Measurements from ENCODE around the gene IMMP2L.

IMMP2L gene

DNA sequence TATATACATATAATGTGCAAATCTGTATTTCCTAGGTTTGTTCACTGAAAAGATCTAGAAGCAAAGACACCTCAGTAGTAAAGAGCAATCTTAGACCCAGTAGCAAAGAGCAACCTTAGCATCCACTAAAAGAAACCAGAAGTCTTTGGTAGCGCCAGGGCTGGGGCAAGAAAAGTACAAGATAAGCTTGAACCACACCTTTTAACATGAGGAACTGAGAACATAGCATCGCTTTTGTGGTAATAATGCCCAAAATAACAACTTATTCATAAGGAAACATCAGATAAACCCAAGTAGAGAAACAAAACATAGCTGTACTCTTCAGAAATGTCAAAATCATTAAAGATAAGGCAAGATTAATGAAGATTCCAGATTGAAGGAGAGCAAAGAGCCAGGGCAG is 173.4 kb downstream of the IMMP2L start:
- DNase-seq: no peak

GRCh38 chr7:111388016-111388415 is 174.3 kb downstream of the IMMP2L start:
- no peak for DNase-seq

- no peak for DNase-seq
Observed at GRCh38 chr7:111384065-111384891, 178.0 kb downstream of the IMMP2L start.

GRCh38 chr7:111383133-111383532 is 179.2 kb downstream of the IMMP2L start:
- DNase-seq: no peak

DNA sequence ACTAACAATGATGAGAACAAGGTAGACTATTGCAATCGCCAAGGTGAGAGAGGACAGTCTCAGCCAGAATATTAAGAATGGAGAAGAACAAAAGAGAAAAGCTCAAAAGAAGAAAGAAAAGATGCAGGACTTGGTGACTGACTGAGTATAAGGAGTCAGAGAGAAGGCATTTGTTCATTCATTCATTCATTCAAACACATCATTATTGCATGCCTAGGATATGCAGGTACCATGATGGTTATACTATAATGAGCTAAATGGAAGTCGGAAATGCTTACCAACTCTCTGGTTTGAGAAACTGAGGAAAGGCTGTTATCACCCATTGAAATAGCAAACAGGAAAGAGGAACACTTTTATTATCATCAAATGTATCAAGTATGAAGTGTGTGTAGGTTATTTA is 180.7 kb downstream of the IMMP2L start:
- DNase-seq: no peak

DNA sequence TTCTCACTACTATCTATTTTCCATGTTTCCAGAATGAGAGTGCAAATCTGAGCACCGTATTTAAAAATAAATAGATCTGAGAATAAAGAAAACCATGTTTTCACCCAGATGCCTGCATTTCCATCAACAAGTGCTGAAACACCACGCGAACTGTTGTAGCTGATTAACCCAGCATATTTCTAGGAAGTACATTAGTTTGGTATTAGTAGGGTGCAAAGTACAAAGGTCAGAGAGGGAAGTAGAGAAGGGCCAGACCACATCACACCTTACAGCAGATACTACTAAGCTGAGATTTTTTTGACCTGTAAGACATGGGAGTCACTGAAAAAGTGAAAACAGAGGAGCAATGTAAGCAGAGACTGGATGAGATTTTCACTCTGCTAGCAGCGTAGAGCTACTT is 181.3 kb downstream of the IMMP2L start:
- no peak for DNase-seq

DNA sequence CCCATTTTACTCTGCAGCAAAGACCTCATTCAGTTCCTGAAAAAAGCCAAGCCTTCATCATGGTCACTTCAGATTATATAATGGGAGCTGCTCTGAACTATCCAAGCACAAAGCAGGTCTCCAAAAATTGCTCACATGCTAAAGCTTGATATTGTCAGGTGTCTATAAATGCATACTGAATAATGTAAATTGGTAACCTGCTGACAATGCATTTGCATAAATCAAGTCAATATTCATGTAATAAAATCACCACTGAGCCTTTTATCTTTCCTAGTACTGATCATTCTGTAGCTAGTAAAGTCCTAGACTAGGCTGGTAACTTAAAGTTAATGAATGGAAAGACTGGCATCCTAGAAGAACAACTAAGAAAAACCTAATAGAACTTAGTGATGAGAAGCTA is 188.3 kb downstream of the IMMP2L start:
- DNase-seq: no peak

- no peak for DNase-seq
Observed at GRCh38 chr7:111371437-111371836, 190.9 kb downstream of the IMMP2L start.

GRCh38 chr7:111370002-111370401 is 192.3 kb downstream of the IMMP2L start:
- DNase-seq: no peak

DNA sequence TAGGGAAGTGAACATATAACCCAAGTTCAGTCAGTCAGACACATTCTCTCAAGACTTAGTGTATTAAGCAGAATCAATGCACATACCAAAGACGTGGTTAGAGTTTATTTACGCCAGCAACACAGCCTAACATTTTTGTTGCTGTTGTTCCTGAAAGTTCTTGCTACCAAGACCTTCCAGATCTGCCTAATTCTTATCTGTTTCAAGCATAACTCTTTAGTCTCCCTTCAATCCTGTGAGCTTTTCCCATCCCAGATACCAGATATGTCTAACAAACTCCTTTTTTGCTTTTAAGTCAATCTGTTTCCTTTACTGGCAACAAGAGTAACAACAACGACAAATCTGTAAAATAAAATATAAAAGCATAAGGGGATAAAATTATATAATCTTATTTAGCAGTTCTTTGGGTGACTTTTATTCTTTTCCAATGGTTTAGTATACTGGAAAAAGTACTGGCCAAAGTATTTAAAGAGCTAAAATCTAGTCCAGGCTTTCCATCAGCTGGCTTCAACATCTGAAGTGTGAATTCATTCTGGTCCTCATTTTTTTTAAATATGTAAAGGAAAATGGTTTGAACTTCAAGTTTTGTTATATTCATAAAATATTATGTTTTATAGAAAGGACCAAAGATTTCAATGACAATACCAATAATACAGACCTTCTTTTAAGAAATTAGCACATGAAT is 193.8 kb downstream of the IMMP2L start:
- DNase-seq: no peak

GRCh38 chr7:111364413-111364812 is 197.9 kb downstream of the IMMP2L start:
- no peak for DNase-seq

DNA sequence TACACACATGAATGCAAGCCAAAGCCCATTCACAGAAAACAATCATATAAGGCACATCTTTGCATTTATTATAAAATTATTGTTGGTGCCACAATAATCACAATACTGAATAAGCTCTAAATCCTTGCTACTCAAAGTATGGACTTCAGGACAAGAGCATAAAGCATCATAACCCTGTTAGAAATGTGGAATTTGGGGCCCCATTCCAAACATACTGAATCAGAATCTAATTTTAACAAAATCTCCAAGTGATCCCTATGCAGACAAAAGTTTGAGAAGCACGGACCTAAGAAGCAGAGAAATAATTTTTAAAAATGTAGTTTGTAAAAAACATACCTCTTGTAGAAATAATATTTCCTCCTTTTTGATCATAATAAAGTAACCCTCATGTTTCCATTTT is 199.2 kb downstream of the IMMP2L start:
- DNase-seq: no peak

DNA sequence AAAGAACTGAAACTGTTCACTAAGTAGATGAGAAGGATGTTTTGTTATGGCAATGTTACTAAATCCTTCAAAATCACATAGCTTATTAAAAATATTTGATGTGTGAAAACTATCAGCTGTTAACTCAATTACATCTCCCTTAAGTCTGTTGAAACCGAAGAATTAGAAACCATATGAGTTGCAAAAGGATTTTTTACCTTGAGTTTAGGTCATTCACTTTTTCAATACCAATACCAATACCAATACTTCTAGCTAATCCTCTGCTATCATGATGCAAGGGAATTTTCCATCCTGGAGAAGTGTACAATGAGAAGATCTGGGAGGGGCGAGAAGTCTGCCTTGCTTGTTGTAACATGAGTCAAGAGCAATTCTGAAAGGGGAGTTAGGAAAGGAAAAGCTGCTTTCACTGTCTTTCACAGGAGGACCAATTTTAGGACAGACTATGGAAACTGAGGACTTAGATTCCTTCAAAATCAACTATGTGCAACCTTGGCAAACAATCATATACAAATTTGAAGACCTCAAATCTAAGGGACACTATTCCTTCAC is 199.7 kb downstream of the IMMP2L start:
- DNase-seq: no peak

- DNase-seq: no peak
Observed at GRCh38 chr7:111358915-111359314, 203.4 kb downstream of the IMMP2L start.

DNA sequence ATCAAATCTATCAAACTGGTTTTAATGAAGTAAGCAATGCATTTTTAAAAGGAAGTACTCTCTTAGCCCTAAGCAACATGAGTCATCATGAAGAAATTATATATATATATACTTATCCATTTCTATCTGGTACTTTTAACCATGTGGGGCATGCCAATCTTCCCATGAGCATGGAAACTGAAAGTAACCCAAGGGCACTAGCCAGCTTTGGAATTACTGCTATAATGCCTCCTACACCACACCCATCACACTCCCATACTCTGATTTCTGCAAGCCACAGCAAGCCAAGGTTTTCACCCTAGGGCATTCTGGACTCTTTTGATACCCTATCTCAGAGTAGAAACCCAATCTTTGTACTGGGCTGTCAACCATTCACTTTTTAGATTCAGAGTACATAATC is 204.6 kb downstream of the IMMP2L start:
- no peak for DNase-seq

GRCh38 chr7:111356941-111357340 is 205.4 kb downstream of the IMMP2L start:
- DNase-seq: no peak

DNA sequence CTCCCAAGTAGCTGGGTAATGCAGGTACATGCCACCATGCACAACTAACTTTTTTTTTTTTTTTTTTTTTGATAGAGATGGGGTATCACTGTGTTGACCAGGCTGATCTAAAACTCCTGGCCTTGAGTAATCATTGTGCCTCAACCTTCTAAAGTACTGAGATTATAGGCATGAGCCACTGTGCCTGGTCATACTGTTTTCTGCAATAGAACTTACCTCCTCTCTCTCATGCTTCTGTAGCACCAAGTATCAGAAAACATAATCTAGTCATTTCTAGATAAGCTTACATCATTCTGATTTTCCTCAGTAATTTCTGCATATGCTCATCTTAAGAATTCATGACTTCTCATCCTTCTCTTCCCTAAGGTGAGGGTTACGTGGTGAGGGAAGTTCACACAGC is 210.0 kb downstream of the IMMP2L start:
- DNase-seq: no peak

DNA sequence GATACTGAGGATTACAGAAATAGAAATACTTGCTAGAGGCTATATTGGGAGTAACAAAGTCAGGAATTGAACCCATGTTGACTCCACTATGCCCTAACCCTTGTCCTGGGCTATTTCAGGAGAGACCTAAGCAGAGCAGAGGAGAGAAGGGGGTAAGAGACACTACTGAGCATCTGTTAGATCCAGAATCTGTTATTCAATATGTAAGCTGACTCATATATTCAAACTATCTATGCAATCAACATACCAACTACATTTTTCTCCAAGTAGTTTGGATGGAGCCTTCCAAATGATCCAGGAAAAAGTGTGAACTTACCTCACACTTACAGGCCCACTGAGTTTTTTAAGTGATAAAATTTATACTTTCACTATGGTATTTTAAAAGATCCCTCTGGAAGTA is 216.1 kb downstream of the IMMP2L start:
- no peak for DNase-seq

DNA sequence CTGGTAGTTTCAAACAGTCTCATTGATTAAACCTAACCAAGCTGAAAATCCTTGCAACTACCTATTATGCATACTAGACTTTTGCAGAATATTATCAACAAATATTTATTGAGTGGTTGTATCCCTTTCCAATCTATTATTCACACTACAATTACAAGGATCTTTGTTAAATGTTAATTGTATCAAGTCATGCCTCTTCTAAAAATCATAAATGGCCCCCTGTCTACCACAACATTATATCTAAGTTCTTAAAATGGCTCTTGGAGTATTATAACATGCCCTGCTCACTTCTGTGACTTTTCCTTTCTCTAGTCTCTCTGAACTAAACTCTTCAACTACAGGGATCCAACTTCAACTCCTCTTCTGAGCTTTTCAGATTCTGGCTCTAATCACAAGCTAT is 219.3 kb downstream of the IMMP2L start:
- DNase-seq: no peak

GRCh38 chr7:111339006-111339405 is 223.3 kb downstream of the IMMP2L start:
- DNase-seq: no peak

- no peak for DNase-seq
Observed at GRCh38 chr7:111333010-111333409, 229.3 kb downstream of the IMMP2L start.

DNA sequence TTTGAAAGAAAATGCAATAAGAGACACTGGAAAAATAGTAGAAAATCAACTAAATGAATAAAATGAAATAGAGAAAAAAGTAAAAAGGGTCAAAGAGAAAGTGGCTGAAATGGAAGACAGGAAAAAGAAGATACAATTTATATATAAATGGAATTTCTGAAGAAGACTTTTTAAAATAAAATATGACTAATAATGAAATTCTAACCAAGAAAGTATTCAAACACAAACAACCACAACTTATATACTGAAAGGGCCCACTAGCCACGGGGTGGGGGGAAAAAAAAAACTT is 232.1 kb downstream of the IMMP2L start:
- DNase-seq: no peak

- no peak for DNase-seq
Observed at GRCh38 chr7:111329367-111330234, 232.7 kb downstream of the IMMP2L start.

- DNase-seq: no peak
Observed at GRCh38 chr7:111328487-111328886, 233.8 kb downstream of the IMMP2L start.

All from CD4-positive, alpha-beta T cell treated with Interleukin-1 beta for 1 hour (primary cell).